Endothelial cell of umbilical vein (primary cell): Measurements from ENCODE around the gene KCNAB2.

ENCODE experiments used
- CTCF ChIP-seq, 2 donors: IDR thresholded peaks; 1 replicate in 1 of 2; 2 replicates in 1 of 2; pipeline ENCODE4 v1.5.1; 2011; ENCODE audit warnings: low read length in 2 of 2, mild to moderate bottlenecking in 2 of 2, moderate library complexity in 2 of 2, control low read depth in 1 of 2, inconsistent platforms in 1 of 2, low read depth in 1 of 2; ENCODE audit not compliant: insufficient read depth in 1 of 2; ENCODE audit errors: extremely low read depth in 1 of 2
- EZH2 ChIP-seq: IDR thresholded peaks from 2 replicates; pipeline ENCODE4 v1.6.1; 2012; ENCODE audit warnings: borderline replicate concordance, low read depth, mild to moderate bottlenecking, moderate library complexity, low read length, inconsistent platforms; ENCODE audit not compliant: severe bottlenecking
- POLR2A ChIP-seq: IDR thresholded peaks from 2 replicates; pipeline ENCODE4 v1.6.1; 2012; ENCODE audit warnings: low read depth, mild to moderate bottlenecking, control low read depth, low read length
- POLR2AphosphoS5 ChIP-seq: IDR thresholded peaks from 2 replicates; pipeline ENCODE4 v1.6.1; 2012; ENCODE audit warnings: low read depth, mild to moderate bottlenecking, control low read depth, low read length, moderate library complexity; ENCODE audit not compliant: insufficient read depth

- no peak for TF ChIP-seq POLR2A
- no peak for TF ChIP-seq CTCF (IDR thresholded peaks at IDR 0.05; ENCODE audit: extremely low read depth in 1 of 2, insufficient read depth in 1 of 2, low read depth in 1 of 2, low read length in 2 of 2)
- no peak for TF ChIP-seq EZH2
- no peak for TF ChIP-seq POLR2AphosphoS5
Observed at GRCh38 chr1:6010554-6010953, 35.1 kb upstream of the KCNAB2 start.
